Endothelial cell of umbilical vein (primary cell): ENCODE results near the gene P3H2. TPM values are rescaled to one million over a fixed set of nuclear protein-coding genes. Genes with fewer than 3 reads are reported as not detected.

Source experiments
- BruUV-seq: library from RNA; stranded (reverse); fragments of 400-500 nt; replicated peaks from 2 replicates; lab custom pipeline; 2021; lab: Mats Ljungman, UMichigan
- CTCF ChIA-PET: fragments of 300-600, 350-600 bp; sonication (Branson Sonifier 250); formaldehyde crosslinking; loops from one replicate; lab custom pipeline; 2021; ENCODE audit warnings: antibody characterized with exemption, inconsistent platforms; lab: Charles Lee
- POLR2A ChIA-PET: fragments of 300-600, 350-600 bp; sonication (Branson Sonifier 250); formaldehyde crosslinking; loops from one replicate; lab custom pipeline; 2021; ENCODE audit warnings: antibody characterized with exemption, inconsistent platforms; lab: Charles Lee
- DNase-seq: peaks from one replicate; pipeline ENCODE4 v3.0.0-alpha.2; 2011; ENCODE audit warnings: low read depth, low spot score
- FAIRE-seq: peaks from 2 replicates; lab custom pipeline; 2011; peaks lifted over from hg19 to GRCh38; lab: Jason Lieb, UNC
- H2AFZ ChIP-seq: 2 replicates; pipeline ENCODE4 v1.6.0; 2012; ENCODE audit warnings: low read depth, low read length, control low read depth, inconsistent platforms
- H3K27ac ChIP-seq: 2 replicates; pipeline ENCODE4 v1.5.1; 2011; ENCODE audit warnings: low read depth, mild to moderate bottlenecking, control low read depth, low read length, moderate library complexity; ENCODE audit not compliant: insufficient read depth
- H3K27me3 ChIP-seq, 2 experiments: 2 replicates each; pipeline versions ENCODE4 v1.6.0 to v1.6.1; 2011; ENCODE audit warnings: low read length in 2 of 2, mixed read lengths in 1 of 2; ENCODE audit not compliant: control insufficient read depth in 2 of 2, insufficient read depth in 2 of 2
- H3K36me3 ChIP-seq, 2 experiments: 2 replicates in 1 of 2; 3 replicates in 1 of 2; pipeline ENCODE4 v1.5.1; 2011; ENCODE audit warnings: low read length in 2 of 2, mild to moderate bottlenecking in 1 of 2, moderate library complexity in 1 of 2; ENCODE audit not compliant: control insufficient read depth in 2 of 2, insufficient read depth in 2 of 2; ENCODE audit errors: extremely low read depth in 1 of 2
- H3K4me1 ChIP-seq: 3 replicates; pipeline ENCODE4 v1.5.1; 2011; ENCODE audit warnings: mild to moderate bottlenecking, low read length; ENCODE audit not compliant: control insufficient read depth, insufficient read depth; ENCODE audit errors: extremely low read depth
- H3K4me2 ChIP-seq: 2 replicates; pipeline ENCODE4 v1.6.1; 2011; ENCODE audit warnings: low read length, control low read depth, mixed read lengths; ENCODE audit not compliant: insufficient read depth
- H3K4me3 ChIP-seq, 3 experiments: fragments of 200-600 bp in 1 of 3; sonication (generic), shearing (Covaris generic) in 1 of 3; replicated peaks in 1 of 3; 2 replicates each; pipeline ENCODE4 v1.5.1; 2011 to 2016; ENCODE audit warnings: control low read depth in 3 of 3, low read length in 3 of 3, mild to moderate bottlenecking in 2 of 3, inconsistent platforms in 1 of 3, low read depth in 1 of 3, moderate library complexity in 1 of 3; ENCODE audit not compliant: insufficient read depth in 1 of 3
- H3K79me2 ChIP-seq: 2 replicates; pipeline ENCODE4 v1.6.0; 2012; ENCODE audit warnings: low read length, inconsistent platforms; ENCODE audit not compliant: control insufficient read depth, insufficient read depth
- H3K9ac ChIP-seq: replicated peaks from 2 replicates; pipeline ENCODE3; 2011; ENCODE audit warnings: low read length, control low read depth; ENCODE audit not compliant: insufficient read depth; ENCODE audit errors: extremely low read depth
- H3K9me1 ChIP-seq: replicated peaks from 3 replicates; pipeline ENCODE4 v1.6.0; 2011; ENCODE audit warnings: mild to moderate bottlenecking, low read length; ENCODE audit not compliant: control insufficient read depth, insufficient read depth; ENCODE audit errors: extremely low read depth
- H3K9me3 ChIP-seq: replicated peaks from 2 replicates; pipeline ENCODE4 v1.5.1; 2012; ENCODE audit warnings: low read length, inconsistent platforms; ENCODE audit not compliant: control insufficient read depth, insufficient read depth
- H4K20me1 ChIP-seq: replicated peaks from 2 replicates; pipeline ENCODE3; 2011; ENCODE audit warnings: mild to moderate bottlenecking, low read length; ENCODE audit not compliant: control insufficient read depth, insufficient read depth; ENCODE audit errors: extremely low read depth
- CTCF ChIP-seq, 2 donors: IDR thresholded peaks; 1 replicate in 1 of 2; 2 replicates in 1 of 2; pipeline ENCODE4 v1.5.1; 2011; ENCODE audit warnings: low read length in 2 of 2, mild to moderate bottlenecking in 2 of 2, moderate library complexity in 2 of 2, control low read depth in 1 of 2, inconsistent platforms in 1 of 2, low read depth in 1 of 2; ENCODE audit not compliant: insufficient read depth in 1 of 2; ENCODE audit errors: extremely low read depth in 1 of 2
- EZH2 ChIP-seq: IDR thresholded peaks from 2 replicates; pipeline ENCODE4 v1.6.1; 2012; ENCODE audit warnings: borderline replicate concordance, low read depth, mild to moderate bottlenecking, moderate library complexity, low read length, inconsistent platforms; ENCODE audit not compliant: severe bottlenecking
- FOS ChIP-seq: IDR thresholded peaks from 2 replicates; pipeline ENCODE4 v1.6.1; 2011; ENCODE audit warnings: mild to moderate bottlenecking, low read length, moderate library complexity, borderline replicate concordance; ENCODE audit not compliant: insufficient read depth
- GATA2 ChIP-seq: IDR thresholded peaks from 2 replicates; pipeline ENCODE4 v1.7.0; 2011; ENCODE audit warnings: low read depth, mild to moderate bottlenecking, moderate library complexity, mixed read lengths, low read length; ENCODE audit not compliant: insufficient read length, insufficient read depth
- JUN ChIP-seq: IDR thresholded peaks from 2 replicates; pipeline ENCODE4 v1.6.1; 2011; ENCODE audit warnings: borderline replicate concordance, low read depth; ENCODE audit not compliant: insufficient read length, insufficient read depth
- MAX ChIP-seq: IDR thresholded peaks from 2 replicates; pipeline ENCODE4 v1.6.1; 2011; ENCODE audit not compliant: insufficient read depth, insufficient read length
- MYC ChIP-seq: IDR thresholded peaks from one replicate; pipeline ENCODE4 v1.6.1; 2011; ENCODE audit warnings: mild to moderate bottlenecking, low read depth, low read length
- POLR2A ChIP-seq: IDR thresholded peaks from 2 replicates; pipeline ENCODE4 v1.6.1; 2012; ENCODE audit warnings: low read depth, mild to moderate bottlenecking, control low read depth, low read length
- POLR2AphosphoS5 ChIP-seq: IDR thresholded peaks from 2 replicates; pipeline ENCODE4 v1.6.1; 2012; ENCODE audit warnings: low read depth, mild to moderate bottlenecking, control low read depth, low read length, moderate library complexity; ENCODE audit not compliant: insufficient read depth
- dilution Hi-C: fragments of 300-500 bp; cut with MboI; formaldehyde crosslinking; loops from one replicate; pipeline ENCODE4 v1.15.0; 2019; ENCODE audit warnings: low sequenced_read_pairs; ENCODE audit not compliant: extremely low pct_ligation_motif_present
- intact Hi-C: fragments of 100-400 bp; cut with micrococcal nuclease; formaldehyde crosslinking; loops from one replicate; pipeline ENCODE4 v1.10.0; 2022
- polyA plus RNA-seq, 4 experiments: library from polyadenylated mRNA; depleted of rRNA in 3 of 4; stranded (reverse) in 3 of 4; unstranded in 1 of 4; fragments of >200 nt; gene quantifications; 2 replicates each; pipeline versions ENCODE4 v1.2.1 to v1.2.3, GENCODE V29; 2011 to 2012; ENCODE audit warnings: missing spikeins in 1 of 4
- total RNA-seq: library from RNA; stranded (reverse); gene quantifications from 2 replicates; pipeline ENCODE4 v1.2.3, GENCODE V29; 2021

P3H2 gene
- total and polyA plus RNA-seq, 2 donors (not counting 3 experiments of a cell fraction or from before 2014, with no cell fraction given) = 6.6 to 6.8 TPM

DNA sequence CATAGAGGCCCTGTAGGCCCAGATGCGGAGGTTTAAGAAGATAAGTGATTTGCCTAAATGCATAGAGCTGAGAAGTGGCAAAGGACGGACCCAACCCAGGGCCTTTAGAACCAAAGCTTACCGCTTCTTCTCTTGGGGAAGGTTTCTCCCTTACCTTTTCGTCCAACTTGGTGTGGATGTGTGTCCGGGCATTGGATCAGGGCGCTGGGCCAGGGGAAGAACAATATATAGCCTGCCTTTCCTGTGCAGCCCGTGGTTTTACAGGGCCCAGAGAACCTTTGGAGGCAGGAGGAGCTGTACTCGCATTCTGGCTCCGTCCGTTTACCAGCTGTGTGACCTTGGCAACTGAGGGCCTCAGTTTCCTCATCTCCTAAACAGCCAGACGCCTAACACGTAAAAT is 686 bp upstream of the P3H2 start:
- dilution Hi-C loops = no loop called here
- no peak overlapping the region for H3K27ac ChIP-seq
- no peaks in the 10 kb centered on the region for H3K9me1 ChIP-seq
- TF ChIP-seq MAX (no peak), GATA2 (no peak), JUN (no peak), POLR2AphosphoS5 (no peak), EZH2 (no peak), MYC (no peak), POLR2A (no peak), CTCF (IDR thresholded peaks at IDR 0.05; ENCODE audit: extremely low read depth in 1 of 2, insufficient read depth in 1 of 2, low read depth in 1 of 2, low read length in 2 of 2) (no peak), FOS (no peak)
- H3K79me2 ChIP-seq = no peaks in the 10 kb centered on the region
- no peak overlapping the region for H3K4me2 ChIP-seq
- H3K27me3 ChIP-seq = peaks cover 0 to 2% of the 10 kb centered on the region in 2 experiments
- no peak overlapping the region for H3K9ac ChIP-seq
- no peak overlapping the region for H3K4me3 ChIP-seq
- H3K36me3 ChIP-seq = no peaks in the 10 kb centered on the region
- H4K20me1 ChIP-seq = no peaks in the 10 kb centered on the region
- intact Hi-C loops = loop anchor here (2.0 to 5.0 kb wide), 5 partner anchors 29 to 201 kb away; partner anchors contain the start of gene CLDN1
- H3K9me3 ChIP-seq = no peaks in the 10 kb centered on the region
- no peak overlapping the region for H2AFZ ChIP-seq
- ChIA-PET POLR2A (interaction anchor here (0.9 to 1.4 kb wide), 3 partner anchors 20 to 96 kb away, joined by 3 to 4 read pairs (median 4); no protein-coding TSS in a partner anchor), CTCF (interaction anchor here (0.7 to 3.2 kb wide), 47 partner anchors 10 to 322 kb away, joined by 3 to 37 read pairs (median 5); partner anchors contain the start of gene CLDN1)
- H3K4me1 ChIP-seq = peaks cover 9% of the 10 kb centered on the region
- no peak for FAIRE-seq
- no peak for DNase-seq
- BruUV-seq = no TSS peak
